Measurements from ENCODE around the gene CATSPERD. TPM values are rescaled to one million over a fixed set of nuclear protein-coding genes. Genes with fewer than 3 reads are reported as not detected.

The CATSPERD gene
- total RNA-seq, 1 experiment from 2014 or later, result 0.50 TPM

- POLR2A ChIA-PET, result interaction anchor here (0.6 to 1.7 kb wide), 11 partner anchors 9 to 143 kb away, joined by 3 to 22 read pairs (median 3); partner anchors contain the start of genes CATSPERD and LONP1
- Mint-ChIP-seq H3K27ac (no peak overlapping the region), H3K27me3 (ENCODE audit: low read depth) (peaks cover 47% of the 10 kb centered on the region), H3K36me3 (no peaks in the 10 kb centered on the region), H3K9me3 (no peaks in the 10 kb centered on the region), H3K4me3 (peak overlapping the region; percentile 75), H3K4me1 (peaks cover 13% of the 10 kb centered on the region)
- DNase-seq (ENCODE audit: low spot score), result peak; percentile 99
- ATAC-seq, result peak; percentile 85
- CTCF ChIA-PET, result interaction anchor here (0.5 to 2.1 kb wide), 90 partner anchors 9 to 1257 kb away, joined by 3 to 115 read pairs (median 6); partner anchors contain the start of genes CAPS, CATSPERD, DUS3L and FUT6
- TF ChIP-seq CTCF (IDR thresholded peaks at IDR 0.05) (peak; percentile 86; the same call in 1 of the 2 replicates), ZNF121 (CRISPR knock-in tag; IDR thresholded peaks at IDR 0.05) (no peak), TP53 (CRISPR knock-in tag; IDR thresholded peaks at IDR 0.05) (0 out of 2 replicates have a peak, but pooled peaks have one; percentile 75), RORB (CRISPR knock-in tag; IDR thresholded peaks at IDR 0.05) (no peak), ETV6 (CRISPR knock-in tag; IDR thresholded peaks at IDR 0.05) (peak; percentile 82), HMGA2 (CRISPR knock-in tag; IDR thresholded peaks at IDR 0.05) (no peak), PRRX2 (CRISPR knock-in tag; IDR thresholded peaks at IDR 0.05) (no peak), USF1 (CRISPR knock-in tag; IDR thresholded peaks at IDR 0.05) (peak; percentile 0; the same call in 1 of the 2 replicates), CREM (CRISPR knock-in tag; IDR thresholded peaks at IDR 0.05) (0 out of 2 replicates have a peak, but pooled peaks have one; percentile 38), AFF4 (CRISPR knock-in tag; IDR thresholded peaks at IDR 0.05; ENCODE audit: borderline replicate concordance) (no peak; the same call in 1 of the 2 replicates), ZNF281 (CRISPR knock-in tag; IDR thresholded peaks at IDR 0.05) (peak; percentile 70), ERG (CRISPR knock-in tag; IDR thresholded peaks at IDR 0.05) (no peak), GABPB1 (CRISPR knock-in tag; IDR thresholded peaks at IDR 0.05) (peak; percentile 48; the same call in 1 of the 2 replicates), CDX4 (CRISPR knock-in tag; IDR thresholded peaks at IDR 0.05; ENCODE audit: borderline replicate concordance) (no peak), SP1 (CRISPR knock-in tag; conservative IDR thresholded peaks at IDR 0.05) (peak; percentile 92), NFYB (CRISPR knock-in tag; conservative IDR thresholded peaks at IDR 0.05; ENCODE audit: low read depth) (peak; percentile 38; the same call in 1 of the 2 replicates), ELF4 (CRISPR knock-in tag; IDR thresholded peaks at IDR 0.05; ENCODE audit: low read depth) (peak; percentile 57; the same call in 1 of the 2 replicates), SMAD3 (CRISPR knock-in tag; IDR thresholded peaks at IDR 0.05; ENCODE audit: borderline replicate concordance) (peak; percentile 81; the same call in 1 of the 2 replicates), ATF6 (CRISPR knock-in tag; IDR thresholded peaks at IDR 0.05) (peak; percentile 58; the same call in 1 of the 2 replicates), ZNF512 (CRISPR knock-in tag; IDR thresholded peaks at IDR 0.05; ENCODE audit: borderline replicate concordance) (0 out of 2 replicates have a peak, but pooled peaks have one; percentile 31)
Observed at GRCh38 chr19:5803752-5804515, 83.5 kb downstream of the CATSPERD start.
